ENCODE data around the gene HORMAD2.

The HORMAD2 gene

GRCh38 chr22:30079952-30080533 lies at the start of gene HORMAD2:
Gene HORMAD2, plus strand, starts transcription at chr22:30080464. Its CDS starts 13,489 bp downstream, at chr22:30093953.
- no peak for DNase-seq

- DNase-seq = no peak
Observed at GRCh38 chr22:30031328-30031727, 48.9 kb upstream of the HORMAD2 start.

DNA sequence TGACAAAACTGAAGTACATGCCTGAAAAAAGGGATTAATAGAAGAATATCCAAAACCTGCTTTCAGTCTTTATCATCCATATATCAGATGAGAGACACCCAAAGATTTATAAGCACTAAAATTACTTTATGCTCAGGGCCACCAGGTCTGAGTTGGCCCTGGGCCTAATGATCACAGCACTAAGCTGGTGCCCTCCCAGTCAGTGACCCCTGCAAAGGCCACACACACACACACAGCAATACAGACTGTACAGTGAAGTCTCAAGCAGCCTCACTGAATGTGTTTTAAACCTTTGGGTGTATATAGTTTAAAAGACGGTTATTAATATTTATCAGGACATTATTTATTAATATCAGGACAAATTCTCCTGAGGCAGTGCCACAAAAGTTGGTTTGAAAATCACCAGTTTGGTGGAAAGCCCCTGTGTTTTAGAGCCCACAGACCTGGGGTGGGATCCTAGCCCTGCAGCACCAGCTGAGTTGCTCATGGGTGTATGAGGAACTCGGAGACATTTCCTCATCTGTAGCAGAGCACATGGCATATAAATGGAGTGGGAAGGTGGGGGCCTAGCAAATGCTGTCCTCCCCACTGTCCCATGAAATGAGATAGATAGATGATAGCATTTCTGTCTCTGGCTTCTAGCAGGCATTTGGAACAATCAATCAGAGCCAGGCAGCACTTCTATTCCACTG lies 48.4 kb upstream of the HORMAD2 start:
- DNase-seq = no peak

- no peak for DNase-seq
Observed at GRCh38 chr22:30033137-30033536, 47.1 kb upstream of the HORMAD2 start.

DNA sequence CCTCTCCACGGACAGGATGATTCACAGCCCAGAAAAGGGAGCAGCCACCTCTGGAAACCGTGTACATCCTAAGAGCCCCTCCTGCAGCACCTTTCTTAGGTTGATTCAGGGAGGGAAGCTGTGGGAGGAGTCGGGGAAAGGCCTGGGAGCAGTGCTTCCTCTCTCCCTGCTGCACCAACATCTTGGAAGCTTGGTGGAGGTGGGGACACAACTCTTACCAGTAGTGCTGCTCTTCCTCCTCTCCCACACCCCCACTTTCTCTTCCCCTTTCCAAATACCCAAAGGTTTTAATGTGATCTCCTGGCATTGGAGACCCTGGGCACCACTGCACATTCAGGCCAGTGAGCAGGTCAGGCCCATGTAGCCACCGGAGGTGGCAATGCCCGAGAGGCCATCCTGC lies 46.4 kb upstream of the HORMAD2 start:
- DNase-seq = no peak

GRCh38 chr22:30036656-30037055 lies 43.6 kb upstream of the HORMAD2 start:
- DNase-seq = no peak

DNA sequence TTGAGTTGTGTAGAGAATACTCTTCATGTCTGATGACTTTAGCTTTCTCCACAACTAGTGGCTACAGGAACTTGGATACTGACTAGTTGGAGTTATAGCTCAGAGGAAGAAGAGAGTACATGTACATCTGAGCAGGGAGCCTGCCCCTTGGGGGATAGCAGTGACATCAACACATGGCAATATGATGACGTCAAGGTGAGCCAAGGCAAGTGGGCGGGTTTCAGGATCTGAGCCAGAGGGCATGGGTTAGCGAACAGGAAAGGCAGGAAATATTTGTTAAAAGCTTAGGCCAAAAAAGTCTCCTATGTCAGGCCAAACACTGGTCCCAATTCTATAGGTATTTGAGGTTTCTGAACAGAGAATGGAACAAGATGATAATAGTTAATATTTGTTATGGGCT lies 42.0 kb upstream of the HORMAD2 start:
- DNase-seq = peak; percentile 73

DNA sequence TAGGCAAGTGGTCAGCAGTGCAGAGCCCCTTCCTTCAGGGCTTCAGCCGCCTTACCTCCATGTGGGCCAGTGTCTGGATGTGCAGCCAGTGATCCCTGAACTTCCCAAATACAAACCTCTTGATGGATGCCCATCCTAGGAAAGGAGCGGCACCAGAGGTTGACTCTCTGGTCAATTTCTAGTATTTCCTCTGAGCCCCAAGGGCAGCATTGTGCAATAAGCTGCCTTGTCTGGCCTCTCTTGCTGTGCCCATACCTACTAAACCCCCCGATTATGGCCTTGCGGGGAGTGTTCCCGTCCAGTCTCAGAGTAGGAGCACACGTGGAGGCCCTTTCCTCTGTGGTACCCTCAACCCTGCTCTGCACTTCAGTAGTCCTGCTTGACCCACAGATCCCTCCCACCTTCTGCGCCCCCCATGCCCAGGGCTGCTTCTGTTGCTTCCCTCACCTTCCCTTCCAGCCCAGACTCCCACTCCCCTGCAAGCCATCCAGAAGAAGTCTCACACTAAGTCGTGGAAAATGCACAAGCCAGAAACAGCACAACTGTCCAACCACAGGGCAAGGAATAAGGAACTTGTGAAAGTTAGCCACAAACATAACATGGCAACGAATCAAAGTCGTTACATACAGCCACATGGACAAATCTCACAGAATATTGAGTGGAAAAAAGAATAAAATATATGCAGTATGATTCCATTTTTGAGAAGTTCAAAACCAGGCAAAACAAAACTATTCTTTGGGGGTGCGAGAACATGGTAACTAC lies 39.6 kb upstream of the HORMAD2 start:
- DNase-seq = no peak

DNA sequence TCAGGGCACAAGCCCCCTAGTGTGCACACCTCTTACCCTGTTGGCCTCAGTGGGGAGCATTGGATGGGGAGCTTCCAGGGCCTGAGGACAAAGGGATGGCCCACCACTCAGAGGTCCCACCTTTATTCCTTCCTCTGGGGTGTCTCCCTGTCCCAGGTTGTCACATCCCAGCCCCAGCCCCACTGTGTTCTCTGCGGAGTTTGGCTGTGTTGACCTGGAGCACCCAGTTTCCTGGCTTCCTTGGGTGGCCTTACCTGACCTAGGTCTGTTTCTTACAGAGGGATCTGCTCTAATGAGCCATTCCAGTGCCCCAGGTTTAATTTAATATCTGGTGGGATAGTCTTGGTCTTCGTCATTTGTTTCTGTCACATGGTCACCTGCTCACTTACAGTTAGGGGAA lies 38.8 kb upstream of the HORMAD2 start:
- DNase-seq = no peak

- DNase-seq = no peak
Observed at GRCh38 chr22:30041881-30042280, 38.4 kb upstream of the HORMAD2 start.

- no peak for DNase-seq
Observed at GRCh38 chr22:30043161-30043560, 37.1 kb upstream of the HORMAD2 start.

GRCh38 chr22:30044369-30044768 lies 35.9 kb upstream of the HORMAD2 start:
- peak; percentile 95 for DNase-seq

- DNase-seq = no peak
Observed at GRCh38 chr22:30044881-30045493, 35.3 kb upstream of the HORMAD2 start.

- no peak for DNase-seq
Observed at GRCh38 chr22:30045494-30045887, 34.8 kb upstream of the HORMAD2 start.

GRCh38 chr22:30045901-30046715 lies 34.2 kb upstream of the HORMAD2 start:
- DNase-seq = no peak

DNA sequence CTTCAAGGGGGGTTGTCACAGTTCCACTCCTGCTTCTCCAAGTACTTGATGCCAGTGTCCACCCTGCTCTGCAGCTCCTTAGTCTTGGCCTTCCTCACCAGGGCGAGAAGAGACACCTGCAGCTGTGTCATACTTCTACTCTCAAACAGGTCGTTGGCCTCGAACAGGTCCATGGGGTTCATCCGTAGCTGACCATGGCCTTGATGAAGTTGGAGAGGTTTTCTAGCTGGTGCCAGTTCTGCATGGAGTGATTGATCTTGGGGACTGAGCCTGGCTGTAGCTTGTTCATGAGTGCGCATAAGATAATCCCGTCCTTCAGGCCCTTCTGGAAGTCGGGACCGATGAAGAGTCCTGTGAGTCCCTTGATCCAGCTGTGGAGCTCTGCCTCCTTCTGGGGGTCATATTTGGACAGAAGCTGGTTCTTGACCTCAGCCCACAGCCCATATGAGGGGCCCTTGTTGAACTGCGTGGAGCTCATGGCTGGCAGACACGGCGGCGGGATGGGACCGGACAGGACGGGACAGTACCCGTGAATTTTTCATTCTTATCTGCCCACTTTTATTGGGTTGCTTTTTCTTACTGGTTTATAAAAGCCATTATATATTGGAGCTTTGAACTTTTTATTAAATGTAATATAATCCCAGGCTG lies 33.4 kb upstream of the HORMAD2 start:
- DNase-seq = no peak

GRCh38 chr22:30047364-30047738 lies 32.9 kb upstream of the HORMAD2 start:
- no peak for DNase-seq

DNA sequence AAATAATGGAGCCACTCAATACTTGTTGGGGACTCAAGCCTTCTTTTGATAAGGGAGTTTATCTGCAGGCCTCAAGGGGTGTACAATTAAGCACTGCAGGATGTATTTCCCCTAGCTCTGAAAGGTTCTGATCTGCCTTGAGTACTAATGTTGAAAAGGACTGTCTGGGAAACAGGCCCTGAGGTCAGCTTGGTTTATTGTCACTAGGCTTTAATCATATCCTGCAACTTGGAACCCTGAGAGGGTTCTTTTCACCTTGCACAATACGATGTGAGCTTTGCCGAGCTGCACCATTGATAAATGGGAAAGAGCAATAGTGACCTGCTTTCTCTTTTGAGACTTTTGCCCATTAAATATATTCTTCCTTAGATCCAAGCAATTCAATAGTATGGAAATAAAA lies 31.6 kb upstream of the HORMAD2 start:
- no peak for DNase-seq

GRCh38 chr22:30054067-30054763 lies 26.0 kb upstream of the HORMAD2 start:
- DNase-seq = no peak

DNA sequence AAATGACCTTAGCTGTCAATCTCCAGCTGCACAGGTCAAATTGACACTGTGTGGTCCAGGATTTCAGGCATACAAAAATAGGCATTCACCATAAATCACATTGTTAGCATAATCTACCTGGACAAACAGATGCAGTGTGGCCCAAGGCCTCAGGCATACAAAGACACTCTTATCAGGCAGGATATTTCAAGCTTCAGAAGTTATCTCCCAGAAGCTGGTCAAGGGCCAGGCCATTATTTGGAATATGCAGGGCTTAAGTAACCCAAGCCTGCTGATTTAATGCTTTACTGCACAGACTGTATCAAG lies 25.5 kb upstream of the HORMAD2 start:
- no peak for DNase-seq

DNA sequence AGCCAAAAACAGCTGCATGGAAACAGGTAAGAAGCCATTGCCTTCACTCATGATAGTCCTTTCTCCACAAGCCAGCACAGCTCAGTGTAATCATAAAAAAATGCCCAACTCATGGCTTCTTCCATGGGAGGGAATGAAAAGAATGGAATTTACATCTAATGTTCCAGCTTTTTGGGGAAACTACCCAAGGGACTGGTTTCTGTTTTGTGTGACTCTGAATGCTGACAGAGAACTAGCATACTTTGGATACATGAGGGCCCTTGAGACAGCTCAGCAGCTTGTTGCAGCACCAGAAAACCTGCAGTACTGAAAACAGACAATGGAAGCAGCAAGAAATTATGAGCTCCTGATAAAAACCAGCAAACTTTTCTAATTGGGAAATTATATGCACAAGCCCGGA lies 24.2 kb upstream of the HORMAD2 start:
- DNase-seq = no peak

DNA sequence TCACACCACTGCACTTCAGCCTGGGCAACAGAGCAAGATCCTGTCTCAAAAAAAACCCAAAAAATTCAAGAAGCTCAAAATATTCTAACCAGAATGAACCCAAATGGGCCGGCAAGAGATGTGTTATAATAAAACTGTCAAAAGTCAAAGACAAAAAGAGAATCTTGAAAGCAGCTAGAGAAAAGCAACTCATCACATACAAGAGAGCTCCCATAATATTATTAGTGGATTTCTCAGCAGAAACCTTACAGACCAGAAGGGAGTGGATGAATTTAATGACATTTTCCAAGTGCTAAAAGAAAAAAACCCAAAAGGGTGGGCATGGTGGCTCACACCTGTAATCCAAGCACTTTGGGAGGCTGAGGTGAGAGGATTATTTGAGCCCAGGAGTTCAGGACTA lies 22.9 kb upstream of the HORMAD2 start:
- no peak for DNase-seq

Data from HCEC 1CT (cell line).